SH-SY5Y (cell line): Measurements from ENCODE around the gene UNC93B1.

Source experiments
- GATA2 ChIP-seq: IDR thresholded peaks from 2 replicates; pipeline ENCODE4 v1.6.1; 2011; ENCODE audit warnings: mild to moderate bottlenecking, low read depth, low read length
- GATA3 ChIP-seq: IDR thresholded peaks from 2 replicates; pipeline ENCODE4 v1.6.1; 2011; ENCODE audit warnings: low read depth, mild to moderate bottlenecking, low read length, moderate library complexity

- no peak for TF ChIP-seq GATA3
- TF ChIP-seq GATA2: no peak
Measured at GRCh38 chr11:68043349-68044144, 39.6 kb upstream of the UNC93B1 start.
